ENCODE measurements around the gene CLDND1.
A peak's percentile ranks its signal among the peaks of the same experiment; 100 is the strongest.

CLDND1 gene

GRCh38 chr3:98551754-98552153, 29.1 kb upstream of the CLDND1 start:
- H3K9ac ChIP-seq (ENCODE audit: low read depth in 1 of 2, low read length in 2 of 2) = no peak overlapping the region
- H3K27ac ChIP-seq (ENCODE audit: low read depth, low read length) = no peak overlapping the region
- H3K36me3 ChIP-seq (ENCODE audit: control insufficient read depth in 1 of 2, insufficient read depth in 2 of 2, low read length in 2 of 2) = no peaks in the 10 kb centered on the region
- H3K9me3 ChIP-seq (ENCODE audit: control insufficient read depth in 1 of 2, low read length in 2 of 2) = no peaks in the 10 kb centered on the region
- H3K27me3 ChIP-seq (ENCODE audit: control insufficient read depth in 1 of 2, insufficient read depth in 2 of 2, low read length in 2 of 2) = no peaks in the 10 kb centered on the region
- H3K4me1 ChIP-seq (ENCODE audit: control insufficient read depth in 1 of 2, insufficient read depth in 2 of 2, low read length in 2 of 2) = peaks cover 26 to 41% of the 10 kb centered on the region in 2 donors
- H3K4me3 ChIP-seq (ENCODE audit: low read depth in 1 of 2, low read length in 2 of 2) = peak overlapping the region; percentile 12 to 39

- Histone ChIP-seq H3K27me3 (ENCODE audit: control insufficient read depth in 1 of 2, insufficient read depth in 2 of 2, low read length in 2 of 2) (no peaks in the 10 kb centered on the region), H3K36me3 (ENCODE audit: control insufficient read depth in 1 of 2, insufficient read depth in 2 of 2, low read length in 2 of 2) (no peaks in the 10 kb centered on the region), H3K4me3 (ENCODE audit: low read depth in 1 of 2, low read length in 2 of 2) (no peak overlapping the region), H3K4me1 (ENCODE audit: control insufficient read depth in 1 of 2, insufficient read depth in 2 of 2, low read length in 2 of 2) (peaks cover 26 to 41% of the 10 kb centered on the region in 2 donors), H3K27ac (ENCODE audit: low read depth, low read length) (no peak overlapping the region), H3K9me3 (ENCODE audit: control insufficient read depth in 1 of 2, low read length in 2 of 2) (no peaks in the 10 kb centered on the region), H3K9ac (ENCODE audit: low read depth in 1 of 2, low read length in 2 of 2) (no peak overlapping the region)
These were observed 28.5 kb upstream of the CLDND1 start for GRCh38 chr3:98551236-98551635.

- Histone ChIP-seq H3K27ac (ENCODE audit: low read depth, low read length) (no peak overlapping the region), H3K9ac (ENCODE audit: low read depth in 1 of 2, low read length in 2 of 2) (no peak overlapping the region), H3K27me3 (ENCODE audit: control insufficient read depth in 1 of 2, insufficient read depth in 2 of 2, low read length in 2 of 2) (no peaks in the 10 kb centered on the region), H3K4me3 (ENCODE audit: low read depth in 1 of 2, low read length in 2 of 2) (no peak overlapping the region), H3K4me1 (ENCODE audit: control insufficient read depth in 1 of 2, insufficient read depth in 2 of 2, low read length in 2 of 2) (peaks cover 26 to 41% of the 10 kb centered on the region in 2 donors), H3K9me3 (ENCODE audit: control insufficient read depth in 1 of 2, low read length in 2 of 2) (no peaks in the 10 kb centered on the region), H3K36me3 (ENCODE audit: control insufficient read depth in 1 of 2, insufficient read depth in 2 of 2, low read length in 2 of 2) (no peaks in the 10 kb centered on the region)
These were observed 28.1 kb upstream of the CLDND1 start for GRCh38 chr3:98550833-98551232.

GRCh38 chr3:98548544-98548943, 25.8 kb upstream of the CLDND1 start:
- no peaks in the 10 kb centered on the region for H3K36me3 ChIP-seq (ENCODE audit: control insufficient read depth in 1 of 2, insufficient read depth in 2 of 2, low read length in 2 of 2)
- H3K4me3 ChIP-seq (ENCODE audit: low read depth in 1 of 2, low read length in 2 of 2) = no peak overlapping the region
- H3K27me3 ChIP-seq (ENCODE audit: control insufficient read depth in 1 of 2, insufficient read depth in 2 of 2, low read length in 2 of 2) = no peaks in the 10 kb centered on the region
- no peak overlapping the region for H3K27ac ChIP-seq (ENCODE audit: low read depth, low read length)
- no peaks in the 10 kb centered on the region for H3K9me3 ChIP-seq (ENCODE audit: control insufficient read depth in 1 of 2, low read length in 2 of 2)
- H3K4me1 ChIP-seq (ENCODE audit: control insufficient read depth in 1 of 2, insufficient read depth in 2 of 2, low read length in 2 of 2) = peaks cover 26 to 29% of the 10 kb centered on the region in 2 donors
- H3K9ac ChIP-seq (ENCODE audit: low read depth in 1 of 2, low read length in 2 of 2) = no peak overlapping the region

- Histone ChIP-seq H3K4me1 (ENCODE audit: control insufficient read depth in 1 of 2, insufficient read depth in 2 of 2, low read length in 2 of 2) (peaks cover 3 to 7% of the 10 kb centered on the region in 2 donors), H3K27me3 (ENCODE audit: control insufficient read depth in 1 of 2, insufficient read depth in 2 of 2, low read length in 2 of 2) (no peaks in the 10 kb centered on the region), H3K9me3 (ENCODE audit: control insufficient read depth in 1 of 2, low read length in 2 of 2) (no peaks in the 10 kb centered on the region), H3K27ac (ENCODE audit: low read depth, low read length) (no peak overlapping the region), H3K9ac (ENCODE audit: low read depth in 1 of 2, low read length in 2 of 2) (no peak overlapping the region), H3K36me3 (ENCODE audit: control insufficient read depth in 1 of 2, insufficient read depth in 2 of 2, low read length in 2 of 2) (no peaks in the 10 kb centered on the region), H3K4me3 (ENCODE audit: low read depth in 1 of 2, low read length in 2 of 2) (no peak overlapping the region)
These were observed 23.2 kb upstream of the CLDND1 start for GRCh38 chr3:98545940-98546339.

GRCh38 chr3:98542623-98543022, 19.9 kb upstream of the CLDND1 start:
- Histone ChIP-seq H3K9me3 (ENCODE audit: control insufficient read depth in 1 of 2, low read length in 2 of 2) (no peaks in the 10 kb centered on the region), H3K9ac (ENCODE audit: low read depth in 1 of 2, low read length in 2 of 2) (no peak overlapping the region), H3K27ac (ENCODE audit: low read depth, low read length) (no peak overlapping the region), H3K27me3 (ENCODE audit: control insufficient read depth in 1 of 2, insufficient read depth in 2 of 2, low read length in 2 of 2) (no peaks in the 10 kb centered on the region), H3K4me1 (ENCODE audit: control insufficient read depth in 1 of 2, insufficient read depth in 2 of 2, low read length in 2 of 2) (peaks cover 0 to 7% of the 10 kb centered on the region in 2 donors), H3K36me3 (ENCODE audit: control insufficient read depth in 1 of 2, insufficient read depth in 2 of 2, low read length in 2 of 2) (no peaks in the 10 kb centered on the region), H3K4me3 (ENCODE audit: low read depth in 1 of 2, low read length in 2 of 2) (no peak overlapping the region)

- H3K27me3 ChIP-seq (ENCODE audit: control insufficient read depth in 1 of 2, insufficient read depth in 2 of 2, low read length in 2 of 2) = no peaks in the 10 kb centered on the region
- no peak overlapping the region for H3K27ac ChIP-seq (ENCODE audit: low read depth, low read length)
- peaks cover 0 to 7% of the 10 kb centered on the region in 2 donors for H3K4me1 ChIP-seq (ENCODE audit: control insufficient read depth in 1 of 2, insufficient read depth in 2 of 2, low read length in 2 of 2)
- H3K36me3 ChIP-seq (ENCODE audit: control insufficient read depth in 1 of 2, insufficient read depth in 2 of 2, low read length in 2 of 2) = no peaks in the 10 kb centered on the region
- no peaks in the 10 kb centered on the region for H3K9me3 ChIP-seq (ENCODE audit: control insufficient read depth in 1 of 2, low read length in 2 of 2)
- no peak overlapping the region for H3K4me3 ChIP-seq (ENCODE audit: low read depth in 1 of 2, low read length in 2 of 2)
- no peak overlapping the region for H3K9ac ChIP-seq (ENCODE audit: low read depth in 1 of 2, low read length in 2 of 2)
These were observed 19.0 kb upstream of the CLDND1 start for GRCh38 chr3:98541695-98542094.

- Histone ChIP-seq H3K27me3 (ENCODE audit: control insufficient read depth in 1 of 2, insufficient read depth in 2 of 2, low read length in 2 of 2) (no peaks in the 10 kb centered on the region), H3K9me3 (ENCODE audit: control insufficient read depth in 1 of 2, low read length in 2 of 2) (no peaks in the 10 kb centered on the region), H3K27ac (ENCODE audit: low read depth, low read length) (no peak overlapping the region), H3K4me1 (ENCODE audit: control insufficient read depth in 1 of 2, insufficient read depth in 2 of 2, low read length in 2 of 2) (peaks cover 0 to 7% of the 10 kb centered on the region in 2 donors), H3K4me3 (ENCODE audit: low read depth in 1 of 2, low read length in 2 of 2) (no peak overlapping the region), H3K36me3 (ENCODE audit: control insufficient read depth in 1 of 2, insufficient read depth in 2 of 2, low read length in 2 of 2) (no peaks in the 10 kb centered on the region), H3K9ac (ENCODE audit: low read depth in 1 of 2, low read length in 2 of 2) (no peak overlapping the region)
These were observed 17.6 kb upstream of the CLDND1 start for GRCh38 chr3:98540346-98540745.

GRCh38 chr3:98536456-98537017, 13.8 kb upstream of the CLDND1 start:
- Histone ChIP-seq H3K9ac (ENCODE audit: low read depth in 1 of 2, low read length in 2 of 2) (no peak overlapping the region), H3K27me3 (ENCODE audit: control insufficient read depth in 1 of 2, insufficient read depth in 2 of 2, low read length in 2 of 2) (no peaks in the 10 kb centered on the region), H3K27ac (ENCODE audit: low read depth, low read length) (no peak overlapping the region), H3K9me3 (ENCODE audit: control insufficient read depth in 1 of 2, low read length in 2 of 2) (no peaks in the 10 kb centered on the region), H3K4me3 (ENCODE audit: low read depth in 1 of 2, low read length in 2 of 2) (no peak overlapping the region), H3K4me1 (ENCODE audit: control insufficient read depth in 1 of 2, insufficient read depth in 2 of 2, low read length in 2 of 2) (peaks cover 0 to 3% of the 10 kb centered on the region in 2 donors), H3K36me3 (ENCODE audit: control insufficient read depth in 1 of 2, insufficient read depth in 2 of 2, low read length in 2 of 2) (no peaks in the 10 kb centered on the region)

- Histone ChIP-seq H3K4me3 (ENCODE audit: low read depth in 1 of 2, low read length in 2 of 2) (no peak overlapping the region), H3K27me3 (ENCODE audit: control insufficient read depth in 1 of 2, insufficient read depth in 2 of 2, low read length in 2 of 2) (no peaks in the 10 kb centered on the region), H3K27ac (ENCODE audit: low read depth, low read length) (no peak overlapping the region), H3K9me3 (ENCODE audit: control insufficient read depth in 1 of 2, low read length in 2 of 2) (no peaks in the 10 kb centered on the region), H3K36me3 (ENCODE audit: control insufficient read depth in 1 of 2, insufficient read depth in 2 of 2, low read length in 2 of 2) (no peaks in the 10 kb centered on the region), H3K4me1 (ENCODE audit: control insufficient read depth in 1 of 2, insufficient read depth in 2 of 2, low read length in 2 of 2) (no peaks in the 10 kb centered on the region), H3K9ac (ENCODE audit: low read depth in 1 of 2, low read length in 2 of 2) (no peak overlapping the region)
These were observed 12.0 kb upstream of the CLDND1 start for GRCh38 chr3:98534734-98535133.

- Histone ChIP-seq H3K9me3 (ENCODE audit: control insufficient read depth in 1 of 2, low read length in 2 of 2) (no peaks in the 10 kb centered on the region), H3K4me3 (ENCODE audit: low read depth in 1 of 2, low read length in 2 of 2) (peak overlapping the region in 1 of 2 donors; percentile 2), H3K27ac (ENCODE audit: low read depth, low read length) (no peak overlapping the region), H3K4me1 (ENCODE audit: control insufficient read depth in 1 of 2, insufficient read depth in 2 of 2, low read length in 2 of 2) (peaks cover 0 to under 1% of the 10 kb centered on the region in 2 donors), H3K27me3 (ENCODE audit: control insufficient read depth in 1 of 2, insufficient read depth in 2 of 2, low read length in 2 of 2) (no peaks in the 10 kb centered on the region), H3K9ac (ENCODE audit: low read depth in 1 of 2, low read length in 2 of 2) (no peak overlapping the region), H3K36me3 (ENCODE audit: control insufficient read depth in 1 of 2, insufficient read depth in 2 of 2, low read length in 2 of 2) (no peaks in the 10 kb centered on the region)
These were observed 11.5 kb upstream of the CLDND1 start for GRCh38 chr3:98534168-98534567.

All from duodenal mucosa (tissue), 2 donors.